Measurements from ENCODE around the gene EFCAB6.

- TF ChIP-seq, protein P1, sequence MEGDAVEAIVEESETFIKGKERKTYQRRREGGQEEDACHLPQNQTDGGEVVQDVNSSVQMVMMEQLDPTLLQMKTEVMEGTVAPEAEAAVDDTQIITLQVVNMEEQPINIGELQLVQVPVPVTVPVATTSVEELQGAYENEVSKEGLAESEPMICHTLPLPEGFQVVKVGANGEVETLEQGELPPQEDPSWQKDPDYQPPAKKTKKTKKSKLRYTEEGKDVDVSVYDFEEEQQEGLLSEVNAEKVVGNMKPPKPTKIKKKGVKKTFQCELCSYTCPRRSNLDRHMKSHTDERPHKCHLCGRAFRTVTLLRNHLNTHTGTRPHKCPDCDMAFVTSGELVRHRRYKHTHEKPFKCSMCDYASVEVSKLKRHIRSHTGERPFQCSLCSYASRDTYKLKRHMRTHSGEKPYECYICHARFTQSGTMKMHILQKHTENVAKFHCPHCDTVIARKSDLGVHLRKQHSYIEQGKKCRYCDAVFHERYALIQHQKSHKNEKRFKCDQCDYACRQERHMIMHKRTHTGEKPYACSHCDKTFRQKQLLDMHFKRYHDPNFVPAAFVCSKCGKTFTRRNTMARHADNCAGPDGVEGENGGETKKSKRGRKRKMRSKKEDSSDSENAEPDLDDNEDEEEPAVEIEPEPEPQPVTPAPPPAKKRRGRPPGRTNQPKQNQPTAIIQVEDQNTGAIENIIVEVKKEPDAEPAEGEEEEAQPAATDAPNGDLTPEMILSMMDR (conservative IDR thresholded peaks at IDR 0.05) = no peak
- no peak for TF ChIP-seq EZH2 (IDR thresholded peaks at IDR 0.05; ENCODE audit: low read depth)
Observed at GRCh38 chr22:43510281-43511070, 301.6 kb downstream of the EFCAB6 start.

Data from PC-9 (cell line).